Epidermal melanocyte (primary cell): ENCODE results near the gene HSP90AA1.
"Not testable (repeated sequence)": the region's sequence is repeated elsewhere in the genome, so short reads cannot be mapped to it uniquely, and the experiment has no call there.

Experiments used
- DNase-seq: peaks from one replicate; pipeline ENCODE4 v3.0.0; 2011; ENCODE audit warnings: low spot score; ENCODE audit not compliant: insufficient read length

HSP90AA1 gene

GRCh38 chr14:102086972-102087761, at the start of gene HSP90AA1:
Gene HSP90AA1, minus strand, starts transcription at chr14:102087044. Its CDS starts 666 bp downstream, at chr14:102086378.
- DNase-seq: peak; percentile 91

GRCh38 chr14:102135456-102135855, 48.6 kb upstream of the HSP90AA1 start:
- DNase-seq: not testable (repeated sequence)

DNA sequence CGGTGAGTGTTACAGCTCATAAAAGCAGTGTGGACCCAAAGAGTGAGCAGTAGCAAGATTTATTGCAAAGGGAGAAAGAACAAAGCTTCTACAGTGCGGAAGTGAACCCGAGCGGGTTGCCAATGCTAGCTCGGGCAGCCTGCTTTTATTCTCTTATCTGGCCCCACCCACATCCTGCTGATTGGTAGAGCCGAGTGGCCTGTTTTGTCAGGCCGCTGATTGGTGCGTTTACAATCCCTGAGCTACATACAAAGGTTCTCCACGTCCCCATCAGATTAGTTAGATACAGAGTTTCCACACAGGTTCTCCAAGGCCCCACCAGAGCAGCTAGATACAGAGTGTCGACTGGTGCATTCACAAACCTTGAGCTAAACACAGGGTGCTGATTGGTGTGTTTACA, 47.9 kb upstream of the HSP90AA1 start:
- DNase-seq: not testable (repeated sequence)

DNA sequence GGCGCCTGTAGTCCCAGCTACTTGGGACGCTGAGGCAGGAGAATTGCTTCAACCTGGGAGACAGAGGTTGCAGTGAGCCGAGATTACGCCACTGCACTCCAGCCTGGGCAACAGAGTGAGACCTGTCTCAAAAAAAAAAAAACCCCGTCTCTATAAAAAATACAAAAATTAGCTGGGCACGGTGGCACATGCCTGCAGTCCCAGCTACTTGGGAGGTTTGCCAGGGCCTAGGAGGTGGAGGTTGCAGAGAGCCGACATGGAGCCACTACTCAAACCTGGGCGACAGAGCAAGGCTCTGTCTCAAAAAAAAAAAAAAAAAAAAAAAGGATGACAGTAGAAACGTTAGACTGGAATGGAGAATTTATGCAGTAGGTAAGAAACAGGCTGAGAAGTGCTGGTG, 47.2 kb upstream of the HSP90AA1 start:
- DNase-seq: not testable (repeated sequence)

- no peak for DNase-seq
Measured at GRCh38 chr14:102131741-102132140, 44.9 kb upstream of the HSP90AA1 start.

DNA sequence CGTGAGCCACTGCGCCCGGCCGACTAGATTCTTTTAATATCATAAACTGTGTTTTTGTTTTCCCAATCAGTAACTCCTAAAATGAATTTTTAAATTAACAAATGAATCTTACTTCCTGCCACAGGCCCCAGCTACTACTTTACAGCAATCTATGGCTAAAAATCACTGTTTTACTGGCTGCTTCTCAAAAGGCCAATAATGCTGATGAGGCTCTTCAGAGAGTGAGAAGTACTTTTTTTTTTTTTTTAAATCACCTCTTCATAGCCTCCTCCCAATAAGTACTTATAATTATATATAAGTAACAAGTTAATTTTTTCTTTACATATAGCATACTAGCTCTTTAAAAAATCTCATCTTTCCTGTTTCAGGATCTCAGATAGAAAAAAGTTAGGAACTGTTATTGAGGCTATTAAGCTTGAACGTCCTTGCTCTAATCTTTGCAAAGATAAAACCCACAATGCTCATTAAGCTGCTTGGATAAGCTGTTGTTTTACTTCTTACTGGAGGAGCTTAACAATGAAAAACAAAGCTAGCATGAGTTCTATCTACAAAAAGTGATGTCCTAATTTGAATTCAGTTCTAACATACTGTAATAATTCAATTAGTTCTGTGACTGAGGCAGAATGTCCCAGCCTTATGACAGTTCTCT, 40.1 kb upstream of the HSP90AA1 start:
- no peak for DNase-seq

DNA sequence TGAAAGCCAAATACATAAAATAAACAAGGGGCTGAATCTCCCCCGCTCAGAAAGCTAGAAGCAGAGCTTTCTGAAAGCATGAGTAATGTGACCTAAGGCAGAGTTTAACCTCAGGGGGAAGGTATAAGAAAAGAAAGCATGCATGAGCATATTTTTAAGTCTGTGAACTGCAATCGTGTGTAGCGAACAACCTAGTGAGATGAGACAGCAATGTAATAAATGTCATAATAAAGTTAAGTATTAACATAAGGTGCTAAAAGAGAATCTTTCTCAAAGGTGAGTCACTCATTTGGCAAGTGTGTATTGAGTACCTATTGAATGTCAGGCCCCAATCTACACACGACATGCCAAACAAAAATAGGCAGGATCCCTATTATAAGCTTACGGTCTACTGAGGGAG, 38.7 kb upstream of the HSP90AA1 start:
- DNase-seq: no peak

GRCh38 chr14:102124419-102124818, 37.6 kb upstream of the HSP90AA1 start:
- DNase-seq: no peak

GRCh38 chr14:102121567-102121966, 34.7 kb upstream of the HSP90AA1 start:
- DNase-seq: no peak

DNA sequence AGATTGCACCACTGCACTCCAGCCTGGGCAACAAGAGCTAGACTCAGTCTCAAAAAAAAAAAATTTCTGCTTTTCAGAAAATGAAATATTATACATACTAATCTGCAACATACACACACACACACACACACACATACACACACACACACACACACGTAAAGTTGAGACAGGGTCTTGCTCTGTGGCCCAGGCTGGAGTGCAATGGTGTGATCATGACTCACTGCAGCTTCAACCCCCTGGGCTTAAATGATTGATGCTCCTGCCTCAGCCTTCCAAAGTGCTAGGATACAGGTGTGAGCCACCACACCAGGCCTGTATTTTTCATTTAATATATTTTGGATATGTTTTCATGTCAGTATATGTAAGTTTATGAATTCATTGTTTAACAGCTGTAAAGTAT, 34.0 kb upstream of the HSP90AA1 start:
- DNase-seq: no peak

DNA sequence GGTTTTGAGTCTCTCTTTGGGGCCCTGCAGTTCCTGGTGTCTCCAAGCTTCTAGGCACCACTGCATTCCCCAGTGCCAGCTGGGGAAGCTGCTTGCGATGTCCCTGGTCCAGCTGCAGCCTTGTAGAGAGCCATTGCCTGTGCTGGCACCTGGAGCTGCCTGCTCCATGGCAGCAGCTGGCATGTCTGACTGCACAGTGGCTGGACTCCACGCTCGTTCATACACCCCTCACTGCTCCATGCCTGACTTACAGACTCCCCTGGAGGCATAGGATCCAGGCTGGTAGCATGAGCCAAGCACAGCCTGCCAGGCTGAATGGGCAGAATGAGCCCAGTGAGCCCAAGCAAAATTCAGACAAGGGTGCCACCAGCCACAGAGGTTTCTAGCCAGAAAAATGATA, 31.0 kb upstream of the HSP90AA1 start:
- no peak for DNase-seq

GRCh38 chr14:102116361-102117180, 29.7 kb upstream of the HSP90AA1 start:
- no peak for DNase-seq

GRCh38 chr14:102111101-102111500, 24.3 kb upstream of the HSP90AA1 start:
- DNase-seq: no peak

DNA sequence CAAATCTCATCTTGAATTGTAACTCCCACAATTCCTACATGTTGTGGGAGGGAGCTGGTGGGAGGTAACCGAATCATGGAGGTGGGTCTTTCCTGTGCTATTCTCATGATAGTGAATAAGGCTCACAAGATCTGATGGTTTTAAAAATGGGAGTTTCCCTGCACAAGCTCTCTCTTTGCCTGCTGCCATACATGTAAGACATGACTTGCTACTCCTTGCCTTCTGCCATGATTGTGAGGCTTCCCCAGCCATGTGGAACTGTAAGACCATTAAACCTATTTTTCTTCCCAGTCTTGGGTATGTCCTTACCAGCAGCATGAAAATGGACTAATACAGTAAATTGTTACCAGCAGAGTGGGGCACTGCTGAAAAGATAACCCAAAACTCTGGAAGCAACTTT, 22.5 kb upstream of the HSP90AA1 start:
- not testable (repeated sequence) for DNase-seq

DNA sequence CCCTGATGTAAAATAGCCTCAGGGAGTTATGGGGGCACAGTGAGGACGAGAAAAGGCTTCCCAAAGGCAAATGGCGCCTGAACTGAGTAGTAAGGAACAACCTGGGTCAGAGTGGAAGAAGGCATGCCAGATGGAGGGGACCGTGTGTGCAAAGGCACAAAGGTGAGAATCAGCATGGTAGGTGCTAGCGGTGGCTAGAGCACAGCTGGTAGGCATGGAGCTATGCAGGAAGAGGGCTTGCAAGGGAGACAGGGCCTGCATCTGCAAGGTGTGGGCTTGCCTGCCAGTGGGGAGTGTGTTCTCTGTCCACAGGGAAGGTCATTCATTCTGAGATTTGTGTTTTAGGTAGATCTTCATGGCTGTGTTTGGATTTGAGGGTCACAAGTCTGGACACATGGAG, 18.5 kb upstream of the HSP90AA1 start:
- no peak for DNase-seq

DNA sequence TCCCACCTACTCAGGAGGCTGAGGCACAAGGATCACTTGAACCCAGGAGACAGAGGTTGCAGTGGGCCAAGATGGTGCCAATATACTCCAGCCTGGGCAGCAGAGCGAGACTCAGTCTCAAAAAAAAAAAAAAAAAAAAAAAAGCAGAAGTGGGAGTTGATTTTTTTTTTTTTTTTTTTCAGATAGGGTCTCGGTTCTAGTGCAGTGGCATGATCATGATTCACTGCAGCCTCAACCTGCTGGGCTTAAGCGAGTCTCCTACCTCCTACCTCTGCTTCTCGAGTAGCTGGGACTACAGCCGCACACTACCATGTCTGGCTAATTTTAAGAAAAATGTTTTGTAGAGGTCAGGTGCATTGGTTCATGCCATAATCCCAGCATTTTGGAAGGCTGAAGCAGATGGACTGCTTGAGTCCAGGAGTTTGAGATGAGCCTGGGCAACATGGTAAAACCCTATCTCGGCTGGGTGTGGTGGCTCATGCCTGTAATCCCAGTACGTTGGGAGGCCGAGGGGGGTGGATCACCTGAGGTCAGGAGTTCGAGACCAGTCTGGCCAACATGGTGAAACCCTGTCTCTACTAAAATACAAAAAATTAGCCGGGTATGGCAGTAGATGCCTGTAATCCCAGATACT, 16.3 kb upstream of the HSP90AA1 start:
- no peak for DNase-seq

GRCh38 chr14:102097441-102098135, 10.7 kb upstream of the HSP90AA1 start:
- DNase-seq: no peak

DNA sequence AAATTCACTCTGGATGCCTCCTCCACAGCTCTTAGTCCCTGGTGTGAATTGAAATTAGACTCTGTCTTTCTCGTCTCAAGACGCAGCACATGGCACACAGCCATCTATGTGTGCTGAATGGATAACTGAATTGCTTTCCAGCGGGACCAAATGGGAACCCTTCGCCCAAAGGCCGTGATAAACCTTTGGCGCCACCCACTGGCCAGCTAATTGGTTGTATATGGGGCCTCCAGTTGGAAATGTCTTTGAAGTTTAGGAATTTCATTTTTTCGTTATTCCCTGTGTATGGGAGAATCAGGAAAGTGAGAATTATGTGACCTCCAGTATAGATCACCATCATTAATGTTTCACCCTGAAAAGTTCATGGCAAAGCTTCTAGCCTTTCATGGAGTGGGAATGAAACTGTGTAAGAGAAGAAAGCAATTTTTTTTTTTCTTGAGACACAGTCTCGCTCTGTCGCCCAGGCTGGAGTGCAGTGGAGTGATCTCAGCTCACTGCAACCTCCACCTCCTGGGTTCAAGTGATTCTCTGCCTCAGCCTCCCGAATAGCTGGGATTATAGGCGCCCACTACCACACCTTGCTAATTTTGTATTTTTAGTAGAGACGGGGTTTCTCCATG, 9.8 kb upstream of the HSP90AA1 start:
- peak; percentile 88 for DNase-seq

DNA sequence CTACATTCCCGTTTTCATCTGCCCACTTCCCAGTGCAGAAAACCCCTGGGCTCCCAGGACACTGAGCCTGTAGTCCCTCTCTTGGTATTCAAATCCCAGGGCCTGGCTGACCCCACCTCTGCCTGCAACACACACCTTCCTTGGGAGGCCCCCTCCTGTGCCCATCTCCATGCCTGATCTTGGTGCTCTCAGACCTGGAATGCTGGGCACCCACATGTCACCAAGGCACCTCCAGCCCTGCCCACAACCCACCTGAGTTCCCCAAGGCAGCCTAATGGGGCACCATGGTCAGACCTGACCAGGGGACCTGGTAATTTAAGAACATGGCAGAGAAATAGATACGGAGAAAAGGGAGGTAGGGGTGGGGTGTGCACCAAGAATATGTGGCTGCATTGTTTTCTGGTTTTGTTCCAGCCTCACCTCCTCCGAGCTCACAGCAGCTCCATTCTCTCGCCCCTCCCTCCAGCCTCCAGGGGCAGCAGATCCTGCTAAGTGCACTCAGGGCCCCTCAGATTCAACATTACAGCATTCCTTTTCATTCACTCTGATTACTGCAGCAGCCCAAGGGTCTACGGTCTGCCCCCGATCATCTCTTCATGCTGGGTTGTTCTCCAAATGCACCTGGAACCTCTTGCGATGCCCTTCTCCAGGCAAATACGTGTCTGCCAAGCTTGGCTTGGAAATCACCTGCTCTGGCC, 9.2 kb upstream of the HSP90AA1 start:
- no peak for DNase-seq
